NB4 (cell line): ENCODE measurements around the gene NOX5.

Experiments
- MAX ChIP-seq: IDR thresholded peaks from 2 replicates; pipeline ENCODE4 v1.6.1; 2011; ENCODE audit warnings: low read depth, low read length
- MYC ChIP-seq: IDR thresholded peaks from 2 replicates; pipeline ENCODE4 v1.6.1; 2011; ENCODE audit warnings: low read depth, low read length
- POLR2A ChIP-seq: IDR thresholded peaks from 2 replicates; pipeline ENCODE4 v1.6.1; 2011; ENCODE audit warnings: mild to moderate bottlenecking; ENCODE audit not compliant: insufficient read length; ENCODE audit errors: extremely low read depth
- TF ChIP-seq, protein P1 (sequence below): IDR thresholded peaks from one replicate; pipeline ENCODE4 v1.5.1; 2012; ENCODE audit warnings: low read depth, low read length

DNA sequence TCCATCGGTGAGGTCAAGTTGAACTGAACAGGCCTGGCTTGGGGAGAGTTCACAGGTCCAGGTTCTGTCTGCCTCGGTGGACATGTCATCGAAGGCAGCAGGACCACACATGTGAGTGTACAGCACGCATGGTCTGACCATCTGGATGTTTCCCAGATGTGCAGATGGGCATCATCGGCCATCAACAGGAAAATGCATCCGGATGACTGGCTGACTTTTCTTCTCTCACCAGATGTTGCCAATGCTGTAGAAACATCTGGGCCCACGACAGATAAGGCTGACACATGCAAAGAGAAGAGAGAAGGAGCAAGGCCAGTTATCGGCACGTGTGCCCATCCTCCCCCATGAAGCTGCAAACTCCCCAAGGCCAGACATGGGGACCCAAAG is 45.1 kb downstream of the NOX5 start:
- TF ChIP-seq, protein P1, sequence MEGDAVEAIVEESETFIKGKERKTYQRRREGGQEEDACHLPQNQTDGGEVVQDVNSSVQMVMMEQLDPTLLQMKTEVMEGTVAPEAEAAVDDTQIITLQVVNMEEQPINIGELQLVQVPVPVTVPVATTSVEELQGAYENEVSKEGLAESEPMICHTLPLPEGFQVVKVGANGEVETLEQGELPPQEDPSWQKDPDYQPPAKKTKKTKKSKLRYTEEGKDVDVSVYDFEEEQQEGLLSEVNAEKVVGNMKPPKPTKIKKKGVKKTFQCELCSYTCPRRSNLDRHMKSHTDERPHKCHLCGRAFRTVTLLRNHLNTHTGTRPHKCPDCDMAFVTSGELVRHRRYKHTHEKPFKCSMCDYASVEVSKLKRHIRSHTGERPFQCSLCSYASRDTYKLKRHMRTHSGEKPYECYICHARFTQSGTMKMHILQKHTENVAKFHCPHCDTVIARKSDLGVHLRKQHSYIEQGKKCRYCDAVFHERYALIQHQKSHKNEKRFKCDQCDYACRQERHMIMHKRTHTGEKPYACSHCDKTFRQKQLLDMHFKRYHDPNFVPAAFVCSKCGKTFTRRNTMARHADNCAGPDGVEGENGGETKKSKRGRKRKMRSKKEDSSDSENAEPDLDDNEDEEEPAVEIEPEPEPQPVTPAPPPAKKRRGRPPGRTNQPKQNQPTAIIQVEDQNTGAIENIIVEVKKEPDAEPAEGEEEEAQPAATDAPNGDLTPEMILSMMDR, result no peak
- no peak for TF ChIP-seq MYC
- TF ChIP-seq POLR2A, result no peak
- no peak for TF ChIP-seq MAX
